Sigmoid colon (tissue), 4 donors: ENCODE data around the gene NRAP.

ENCODE experiments used
- CTCF ChIP-seq, 4 experiments: fragments of 450-650 bp in 3 of 4; fragments of 200-600 bp in 1 of 4; IDR thresholded peaks; one replicate each; pipeline ENCODE4 v1.5.1; 2016 to 2019; ENCODE audit warnings: antibody characterized with exemption in 4 of 4, mild to moderate bottlenecking in 3 of 4, moderate library complexity in 2 of 4
- EP300 ChIP-seq, 4 donors: sonication (generic); formaldehyde crosslinking; IDR thresholded peaks; one replicate each; pipeline ENCODE4 v1.6.1; 2017; ENCODE audit warnings: antibody characterized with exemption in 4 of 4
- POLR2A ChIP-seq, 2 donors: fragments of 450-650 bp; IDR thresholded peaks; one replicate each; pipeline ENCODE4 v1.6.1; 2016; ENCODE audit warnings: antibody characterized with exemption in 2 of 2, mild to moderate bottlenecking in 2 of 2, moderate library complexity in 2 of 2
- POLR2AphosphoS5 ChIP-seq, 4 donors: sonication (generic); formaldehyde crosslinking; IDR thresholded peaks; one replicate each; pipeline ENCODE4 v1.6.1; 2017; ENCODE audit warnings: antibody characterized with exemption in 4 of 4

GRCh38 chr10:113625461-113626186 lies 38.2 kb downstream of the NRAP start:
- no peak for TF ChIP-seq EP300 (IDR thresholded peaks at IDR 0.05)
- TF ChIP-seq CTCF (IDR thresholded peaks at IDR 0.05) = no peak
- no peak for TF ChIP-seq POLR2AphosphoS5 (IDR thresholded peaks at IDR 0.05)
- no peak for TF ChIP-seq POLR2A (IDR thresholded peaks at IDR 0.05)
